GM19240 (cell line): Measurements from ENCODE around the gene CACNB3.

Source experiments
- DNase-seq: peaks from one replicate; pipeline ENCODE4 v3.0.0; 2011; ENCODE audit warnings: low spot score; ENCODE audit not compliant: insufficient read length

The CACNB3 gene

DNA sequence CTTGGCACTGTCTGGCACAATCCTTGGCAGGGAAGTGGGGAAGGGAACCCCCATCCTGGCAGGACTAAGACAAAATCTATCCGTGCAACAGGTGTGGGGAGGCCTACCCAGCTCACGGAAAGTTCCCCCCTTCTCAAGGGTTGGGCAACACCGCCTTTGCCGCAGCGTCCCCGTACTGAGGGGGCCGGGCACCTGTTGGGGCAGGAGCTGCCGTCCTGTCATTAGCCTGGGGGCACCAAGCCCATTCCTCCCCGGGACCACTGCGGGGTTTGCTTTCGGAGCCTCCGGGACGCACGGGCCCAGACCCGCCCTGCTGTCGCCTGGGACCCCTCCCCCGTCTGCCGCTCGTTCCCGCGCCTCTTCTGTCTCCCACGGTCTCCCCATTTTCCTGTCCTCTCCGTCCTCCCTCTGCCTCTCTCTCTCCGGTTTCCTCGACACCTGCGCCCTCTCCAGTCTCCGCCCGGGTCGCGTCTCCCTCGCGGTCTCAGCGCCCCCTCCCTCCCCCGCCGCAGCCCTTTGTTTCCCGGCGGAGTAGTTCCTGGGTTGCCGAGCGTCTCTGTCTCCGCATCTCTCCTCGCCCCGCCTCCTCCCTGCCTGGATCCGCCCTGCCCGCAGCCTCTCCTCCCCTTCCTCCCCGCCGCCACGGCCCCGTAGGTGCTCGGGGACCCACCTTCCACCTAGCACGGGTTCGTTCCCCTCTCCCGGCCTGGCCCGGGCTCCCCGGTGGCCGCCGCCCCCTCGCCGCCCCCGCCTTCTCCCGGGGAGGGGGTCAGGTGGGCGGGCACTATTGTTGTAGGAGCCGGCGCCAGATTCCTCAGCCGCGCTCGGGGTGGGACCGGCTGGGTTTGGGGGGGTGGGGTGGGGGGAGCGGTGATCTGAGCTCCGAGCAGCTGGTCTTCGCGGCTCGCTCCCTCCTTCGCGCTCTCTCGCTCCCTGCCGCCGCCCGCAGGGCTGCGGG is at the start of gene CACNB3:
CACNB3 (plus strand) TSS at position 624 of the 958 bp plus-strand sequence. CDS start 434 bp downstream, outside the sequence.
- no peak for DNase-seq

DNA sequence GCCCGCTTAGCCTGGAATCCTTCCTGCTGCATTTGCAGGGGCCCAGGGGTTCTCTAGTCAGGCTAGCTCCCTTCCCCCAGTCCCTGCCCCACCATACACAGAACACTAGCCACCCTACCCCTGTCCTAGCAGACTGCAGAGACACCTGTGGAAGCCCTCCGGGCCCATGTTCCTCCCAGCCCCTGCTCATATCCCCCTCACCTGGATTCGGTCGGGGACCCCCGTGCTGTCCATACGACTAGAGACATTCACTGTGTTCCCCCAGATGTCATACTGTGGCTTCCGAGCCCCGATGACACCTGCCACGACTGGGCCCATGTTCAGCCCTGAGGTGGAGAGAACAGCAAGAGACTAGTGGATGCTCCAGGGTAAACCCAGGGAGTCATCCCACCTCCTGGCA is 49.6 kb upstream of the CACNB3 start:
- DNase-seq, result no peak

DNA sequence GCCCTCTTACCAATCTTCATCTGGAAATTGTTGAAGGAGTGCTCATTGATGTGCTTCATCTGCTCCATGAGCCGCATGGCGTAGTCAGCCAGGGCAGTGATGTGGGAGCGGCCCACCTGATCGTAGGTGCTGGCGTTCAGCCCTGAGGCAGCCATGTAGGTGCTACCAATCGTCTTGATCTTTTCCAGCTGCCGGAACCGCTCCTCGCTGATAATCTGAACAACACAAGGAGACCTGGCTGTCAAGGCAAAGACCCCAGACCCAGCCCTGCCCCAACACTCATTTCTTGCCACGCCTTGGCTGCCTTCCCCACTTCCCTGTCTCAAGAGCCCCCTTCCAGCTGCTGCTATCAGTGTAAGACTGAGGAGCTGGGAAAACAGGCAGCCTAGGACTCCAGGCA is 47.5 kb upstream of the CACNB3 start:
- DNase-seq, result no peak

DNA sequence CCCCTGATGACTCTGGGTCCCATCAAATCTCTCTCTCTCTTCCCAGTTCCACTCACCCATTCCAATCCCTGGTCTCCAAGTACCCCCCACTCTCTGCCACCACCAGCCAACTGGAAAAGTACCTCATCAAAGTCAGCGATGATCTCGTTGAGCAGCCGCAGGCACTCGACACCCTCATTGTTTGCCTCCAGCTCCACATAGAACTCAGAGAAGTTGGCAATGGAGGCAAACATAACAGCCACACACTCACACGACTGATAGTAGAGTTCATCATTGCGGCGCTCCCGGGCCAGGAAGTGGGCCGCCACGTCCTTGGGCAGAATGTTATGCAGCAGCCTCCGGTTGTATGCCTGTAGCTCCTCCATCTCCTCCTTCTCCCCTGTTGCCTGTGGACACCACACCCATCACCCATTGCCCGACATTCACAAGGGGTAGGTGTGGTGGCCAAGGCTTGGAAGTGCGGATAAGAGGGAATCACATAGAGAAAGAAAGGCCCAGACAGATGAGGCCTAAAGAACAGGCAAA is 46.6 kb upstream of the CACNB3 start:
- DNase-seq, result no peak

DNA sequence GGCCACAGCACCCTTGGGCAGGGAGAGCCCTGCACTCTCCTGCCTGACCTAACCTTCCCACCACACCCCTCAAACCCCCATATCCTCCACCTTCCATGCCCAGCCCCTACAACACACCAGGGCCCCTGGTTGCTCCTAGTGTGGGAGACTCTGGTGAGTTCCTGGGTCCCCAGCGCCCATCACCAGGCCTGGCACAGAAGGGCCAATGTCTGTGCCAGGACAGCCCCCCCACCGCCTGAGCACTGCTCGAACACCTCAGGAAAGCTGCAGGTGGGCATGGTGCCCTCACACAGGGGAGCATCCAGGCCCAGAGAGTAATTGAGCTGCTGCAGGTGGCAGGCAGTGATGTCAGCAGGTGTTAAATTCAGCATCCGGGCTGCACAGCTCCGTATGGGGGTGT is 44.6 kb upstream of the CACNB3 start:
- DNase-seq, result no peak

DNA sequence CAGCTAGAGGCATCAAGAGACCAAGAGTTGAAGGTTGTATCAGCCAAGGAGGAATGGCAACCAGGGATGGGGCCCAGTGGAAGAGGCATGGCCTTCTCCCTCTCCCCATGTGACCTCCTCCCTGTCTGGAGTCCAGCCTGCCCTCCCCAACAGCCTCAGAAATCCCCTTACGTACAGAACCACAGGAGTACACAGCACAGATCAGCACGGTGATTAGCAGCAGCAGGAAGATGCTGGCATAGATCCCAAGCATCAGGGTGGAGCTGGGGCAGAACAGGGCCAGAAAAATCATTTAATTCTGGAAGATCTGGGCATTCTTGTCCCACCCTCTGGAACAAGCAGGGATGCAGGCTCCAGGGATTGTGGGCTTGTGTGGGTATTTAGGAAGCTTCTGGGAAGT is 43.8 kb upstream of the CACNB3 start:
- DNase-seq, result no peak

DNA sequence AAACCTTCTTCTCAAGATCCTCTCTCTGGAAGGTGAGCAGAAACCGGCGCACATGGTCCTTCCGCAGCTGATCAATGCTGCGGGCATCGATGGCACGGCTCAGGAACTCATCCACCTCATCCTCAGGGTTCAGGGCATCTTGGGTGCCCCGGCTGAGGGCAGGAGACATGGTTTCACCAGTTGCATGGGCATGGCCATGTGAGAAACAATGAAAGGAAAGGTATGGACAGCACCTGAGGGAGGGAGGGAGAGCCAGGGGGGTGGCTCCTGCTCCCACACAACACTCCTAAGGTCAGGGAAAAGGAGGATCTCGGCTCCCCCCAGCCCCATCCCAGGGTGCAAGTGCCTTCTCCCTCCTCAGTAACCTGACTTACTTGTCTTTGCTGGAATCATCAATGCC is 43.0 kb upstream of the CACNB3 start:
- no peak for DNase-seq

DNA sequence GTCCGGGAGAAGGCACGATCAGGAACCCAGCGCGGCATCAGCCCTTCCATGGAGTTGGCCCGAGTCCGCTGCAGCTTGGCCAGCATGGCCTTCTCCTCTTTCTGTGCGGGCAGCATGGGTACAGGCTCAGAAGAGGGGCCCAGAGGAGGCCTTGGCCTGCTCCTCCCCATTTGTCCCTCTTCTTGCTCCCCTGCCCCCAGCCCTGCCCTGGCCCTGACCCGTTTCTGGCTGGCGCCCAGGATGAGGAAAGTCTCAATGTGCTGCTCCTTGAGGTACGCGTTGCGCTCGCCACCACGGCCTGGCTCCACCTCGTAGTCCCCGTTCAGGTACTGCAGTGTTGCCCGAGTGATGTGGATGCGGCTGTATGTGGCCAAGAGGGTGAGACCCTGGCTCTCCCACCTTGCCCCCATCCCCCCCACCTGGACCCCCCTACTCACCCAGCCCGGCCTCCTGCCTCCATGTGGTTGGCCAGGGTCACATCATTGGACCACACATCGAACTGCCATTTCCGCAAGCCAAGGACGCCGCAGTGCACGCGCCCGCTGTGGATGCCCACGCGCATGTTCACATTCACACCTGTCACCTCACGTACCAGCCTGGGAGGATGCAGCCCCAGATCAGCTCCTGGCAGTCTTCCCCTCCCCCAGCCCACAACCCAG is 42.2 kb upstream of the CACNB3 start:
- no peak for DNase-seq

DNA sequence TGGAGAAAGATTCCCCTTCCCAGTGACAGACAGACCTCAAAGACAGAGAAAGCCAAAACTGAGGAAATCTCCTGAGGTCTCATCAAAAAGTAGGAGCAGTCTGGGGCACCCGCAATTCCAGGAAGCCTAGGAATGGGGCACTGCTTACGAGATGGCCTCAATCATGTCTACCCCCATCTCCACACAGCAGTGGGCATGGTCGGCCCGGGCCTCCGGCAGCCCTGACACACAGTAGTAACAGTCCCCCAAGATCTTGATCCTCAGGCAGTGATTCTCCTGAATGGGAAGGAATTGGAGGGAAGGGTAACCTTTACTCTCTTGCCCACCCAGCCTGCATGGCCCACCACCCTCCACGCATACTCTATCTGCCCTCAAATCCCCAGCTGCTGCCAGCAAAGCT is 41.3 kb upstream of the CACNB3 start:
- DNase-seq, result no peak

DNA sequence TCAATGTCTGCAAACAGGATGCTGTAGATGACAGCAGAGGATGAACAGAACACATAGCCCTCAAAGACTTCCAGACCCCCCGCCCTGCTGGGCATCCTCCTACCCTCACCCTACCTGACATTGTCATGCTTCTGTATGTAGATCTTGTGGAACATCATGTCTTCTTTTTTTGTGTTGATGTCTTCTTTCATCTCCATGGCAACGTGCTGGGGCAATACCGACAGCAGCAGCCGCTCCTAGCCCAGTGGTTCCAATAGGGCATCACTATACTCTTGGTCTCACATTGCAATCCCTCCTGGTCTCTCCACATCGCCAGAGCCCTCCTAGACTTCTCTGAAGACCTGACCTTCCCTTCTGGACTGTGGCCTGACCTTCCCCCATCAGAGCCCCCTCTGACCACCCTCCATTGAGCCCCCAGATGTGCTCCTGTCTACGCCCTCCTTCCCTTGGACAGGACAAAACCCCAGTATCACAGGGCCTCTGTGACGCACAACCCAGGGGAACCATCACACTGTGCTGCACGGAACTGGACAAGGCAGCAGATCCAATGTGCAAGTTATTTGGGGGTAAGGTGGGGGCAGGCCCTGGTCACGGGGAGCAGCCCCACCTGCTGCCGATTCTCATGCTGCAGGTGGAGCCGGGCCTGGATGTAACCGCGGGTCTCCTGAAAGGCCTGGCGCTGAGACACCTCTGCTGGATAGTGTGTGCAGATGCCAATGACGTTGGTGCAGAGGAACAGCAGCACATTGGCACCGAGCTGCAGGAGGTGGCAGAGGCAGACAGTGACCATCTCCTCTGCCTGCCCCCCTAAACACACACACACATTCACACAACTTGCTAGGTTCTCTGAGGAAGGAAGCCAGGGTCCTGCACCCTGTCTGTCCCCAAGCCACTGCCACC is 40.5 kb upstream of the CACNB3 start:
- DNase-seq, result no peak

DNA sequence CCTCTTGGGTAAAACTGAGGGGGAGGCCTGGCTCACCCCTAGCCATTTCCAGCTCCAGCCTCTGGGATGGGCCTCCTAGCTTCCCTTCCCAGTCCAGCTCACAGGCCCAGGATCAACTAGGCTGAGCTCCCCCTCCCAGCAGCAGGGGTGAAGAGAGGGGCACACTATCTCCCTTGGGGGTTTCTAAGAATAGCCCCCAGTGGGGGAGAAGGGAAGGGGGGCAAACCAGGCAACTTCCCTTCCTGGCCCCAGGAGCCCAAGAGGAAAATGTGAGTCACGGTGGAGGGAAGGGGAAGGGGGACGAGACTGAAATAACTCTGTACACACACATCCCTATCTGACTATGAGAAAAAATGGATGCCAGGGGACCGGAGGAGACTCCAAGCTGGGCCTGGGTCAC is 38.4 kb upstream of the CACNB3 start:
- DNase-seq, result no peak

DNA sequence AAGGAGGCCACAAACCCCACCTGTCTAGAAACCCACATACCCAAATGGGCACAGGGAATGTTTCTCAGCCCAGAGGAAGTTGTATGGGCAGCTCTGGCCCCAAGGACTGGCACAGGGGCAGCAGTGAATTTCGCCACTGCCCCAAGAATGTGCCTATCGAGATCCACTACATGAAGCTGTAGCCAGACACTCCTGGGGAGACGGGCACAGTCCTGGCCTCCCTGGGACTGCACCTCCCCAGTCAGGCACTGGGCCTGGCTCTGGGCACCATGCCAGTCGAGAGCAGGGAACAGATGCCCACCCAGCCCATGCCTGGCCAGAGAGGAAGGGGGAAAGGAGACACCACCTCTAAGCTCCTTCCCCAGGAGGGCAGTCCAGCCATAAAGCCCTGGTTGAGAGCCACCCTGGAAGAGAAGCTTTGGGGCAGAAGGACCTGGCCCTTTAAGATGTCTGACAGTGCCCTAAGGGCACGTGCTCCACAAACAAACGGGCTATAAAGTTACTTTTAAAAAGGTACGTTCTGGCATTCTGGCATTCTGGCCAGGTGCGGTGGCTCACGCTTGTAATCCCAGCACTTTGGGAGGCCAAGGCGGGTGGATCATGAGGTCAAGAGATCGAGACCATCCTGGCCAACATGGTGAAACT is 37.8 kb upstream of the CACNB3 start:
- no peak for DNase-seq

DNA sequence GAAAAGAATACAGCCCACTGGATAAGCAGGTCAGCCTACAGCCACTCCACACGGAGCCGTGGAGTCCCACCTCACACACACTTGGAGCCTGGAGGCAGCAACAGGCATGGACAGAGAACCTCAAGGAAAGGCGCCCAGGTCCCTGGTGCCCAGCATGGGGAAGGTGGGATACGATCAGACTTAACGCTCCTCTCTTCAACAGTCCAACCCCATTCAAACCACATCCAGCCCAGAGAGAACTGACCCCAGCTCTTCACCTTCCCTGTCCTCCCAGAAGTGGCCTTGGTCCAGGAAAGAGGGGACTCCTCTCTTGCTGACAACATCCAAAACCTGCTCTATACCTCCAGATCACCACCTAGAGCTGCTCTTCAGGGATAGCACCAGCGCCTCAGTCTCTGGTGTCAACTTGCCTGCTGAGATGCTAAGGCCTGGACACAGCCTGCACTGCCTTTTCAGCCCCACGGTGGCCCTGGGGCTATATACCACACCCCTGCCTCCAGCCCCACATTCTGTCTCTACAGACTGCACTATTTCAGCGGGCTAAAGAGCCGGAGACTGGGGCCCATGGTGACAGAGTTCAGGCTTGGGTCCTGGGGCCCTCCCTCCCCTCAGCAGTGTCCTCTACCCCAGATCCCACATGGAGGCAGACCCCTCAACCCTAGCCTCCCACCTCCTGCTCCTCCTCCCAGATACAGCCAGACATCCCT is 36.4 kb upstream of the CACNB3 start:
- DNase-seq, result no peak

DNA sequence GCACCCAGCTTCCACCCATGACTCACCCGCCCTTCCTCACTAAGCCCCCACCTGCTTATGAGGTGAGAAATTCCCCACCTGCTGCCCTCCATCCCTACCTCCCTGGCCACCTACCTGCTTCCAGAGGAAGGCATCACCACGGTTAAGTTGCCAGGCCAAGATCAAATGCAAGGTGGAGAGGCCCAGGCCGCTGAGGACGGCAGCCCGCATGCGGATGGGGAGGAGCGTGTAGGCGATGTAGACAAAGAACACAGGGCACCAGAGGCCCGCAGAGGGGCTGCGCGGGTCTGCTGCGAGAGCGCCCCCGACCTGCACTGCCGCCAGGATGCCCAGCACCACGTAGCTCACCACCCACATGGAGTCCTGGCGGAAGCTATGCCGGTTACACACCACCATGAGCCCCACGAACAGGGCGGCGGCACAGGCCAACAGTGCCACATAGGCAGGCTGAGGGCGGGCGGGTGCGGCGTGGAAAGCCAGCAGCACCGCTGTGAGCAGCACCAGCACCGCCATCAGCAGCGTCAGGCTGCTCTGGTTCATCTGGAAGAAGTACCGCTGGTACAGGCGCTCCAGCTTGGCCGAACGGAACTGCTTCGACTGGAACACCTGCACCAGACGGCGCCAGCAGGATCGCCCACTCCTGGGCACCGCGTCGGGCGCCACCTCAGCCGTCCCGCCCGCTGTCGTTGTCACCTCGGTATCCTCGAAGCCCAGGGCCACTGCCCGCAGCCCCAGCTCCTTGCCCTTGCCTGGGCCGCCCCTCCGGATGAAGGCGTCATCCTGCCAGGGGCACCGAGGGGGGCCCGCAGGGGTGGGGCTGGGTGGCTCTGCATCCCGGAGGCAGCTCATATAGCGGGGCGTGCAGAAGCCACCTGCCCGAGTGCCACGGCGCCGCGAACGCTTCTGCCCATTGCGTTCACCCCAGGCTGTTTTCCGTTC is 35.6 kb upstream of the CACNB3 start:
- no peak for DNase-seq

DNA sequence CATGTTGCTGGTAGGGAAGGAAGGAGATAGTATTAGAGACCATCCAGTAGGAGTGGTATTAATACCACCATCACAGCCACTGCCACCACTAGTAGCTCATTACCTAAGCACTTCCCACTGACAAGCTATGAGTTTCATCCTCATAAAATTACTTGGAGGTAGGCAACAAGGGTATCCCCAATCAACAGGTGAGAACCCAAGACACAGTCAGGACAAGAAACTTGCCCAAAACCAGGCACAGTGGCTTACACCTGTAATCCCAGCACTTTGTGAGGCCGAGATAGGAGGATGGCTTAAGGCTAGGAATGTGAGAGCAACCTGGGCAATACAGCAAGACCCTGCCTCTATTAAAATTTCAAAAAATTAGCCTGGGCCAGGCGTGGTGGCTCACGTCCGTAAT is 34.9 kb upstream of the CACNB3 start:
- no peak for DNase-seq

DNA sequence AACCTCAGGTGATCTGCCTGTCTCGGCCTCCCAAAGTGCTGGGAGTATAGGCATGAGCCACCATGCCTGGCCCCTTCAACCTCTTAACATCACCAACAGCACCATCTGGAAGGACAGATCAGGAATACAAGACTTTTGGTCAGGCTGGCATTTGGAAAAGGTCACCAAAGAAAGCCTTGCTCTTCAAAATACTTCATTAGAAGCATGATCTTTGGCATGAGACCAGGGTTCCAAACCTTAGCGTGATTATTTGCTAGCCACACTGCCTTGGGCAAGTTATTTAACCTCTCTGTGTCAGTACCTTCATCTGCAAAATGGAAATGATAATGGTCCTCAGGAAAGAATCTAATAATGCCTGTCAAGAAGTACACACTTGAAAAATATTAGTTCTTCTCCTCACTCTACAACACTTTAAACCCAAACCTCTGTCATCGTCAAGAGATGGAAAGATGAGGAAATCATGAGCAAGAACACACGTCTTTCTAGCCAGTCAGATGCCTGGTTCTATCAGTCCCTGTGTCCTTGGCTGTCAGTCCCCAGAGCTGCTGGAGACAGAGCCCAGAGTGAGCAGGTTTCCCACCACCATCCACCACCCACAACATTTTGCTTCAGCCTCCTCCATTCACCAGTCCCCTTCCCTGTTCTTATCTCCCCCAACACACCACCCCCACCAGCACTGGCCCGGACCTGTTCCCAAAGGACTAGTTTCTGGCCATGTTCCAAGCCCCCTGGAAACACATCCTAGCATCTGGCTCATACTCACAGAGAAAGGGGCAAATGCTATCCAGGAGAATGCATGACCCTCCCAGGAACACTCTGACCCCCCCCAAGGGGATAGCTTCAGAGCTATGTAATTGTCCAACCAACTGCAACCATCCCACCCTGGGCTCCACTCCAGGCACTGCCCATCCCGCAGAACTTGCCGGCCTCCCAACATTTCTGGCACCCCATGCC is 31.4 kb upstream of the CACNB3 start:
- no peak for DNase-seq

DNA sequence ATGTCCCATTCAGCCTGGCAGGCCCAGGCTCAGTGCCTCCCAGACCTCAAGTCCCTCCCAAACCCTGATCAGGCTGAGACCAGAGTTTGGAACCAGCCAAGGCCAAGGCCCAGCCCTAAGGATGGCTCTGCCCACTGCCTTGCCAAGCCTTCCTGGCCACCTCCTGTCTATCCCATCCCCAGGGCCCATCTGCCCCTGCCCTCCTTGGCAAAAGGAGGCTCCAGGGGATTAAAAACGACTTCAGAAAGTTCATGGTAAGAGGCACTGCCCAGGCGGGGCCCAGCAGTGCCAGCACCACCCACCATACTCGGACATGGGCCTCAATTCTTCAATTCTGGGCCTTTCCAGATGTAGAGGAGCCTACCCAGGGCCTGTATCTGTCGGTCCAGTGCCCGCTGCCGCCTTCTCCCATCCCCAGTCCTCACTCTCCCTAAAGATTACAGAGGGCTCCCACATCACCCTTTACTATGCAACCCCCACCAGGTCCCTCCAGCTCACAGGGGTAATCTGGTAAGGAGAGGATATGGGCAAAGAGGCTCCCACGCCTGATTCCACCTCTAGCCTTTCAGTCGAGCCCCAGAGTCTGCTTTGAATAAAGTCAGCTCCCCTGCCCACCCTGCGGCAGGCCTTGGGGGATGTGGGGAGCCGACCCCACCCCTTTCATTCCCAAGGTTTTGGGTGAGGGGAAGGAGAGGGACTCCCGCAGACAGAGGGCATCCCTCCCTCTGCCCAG is 30.3 kb upstream of the CACNB3 start:
- no peak for DNase-seq

DNA sequence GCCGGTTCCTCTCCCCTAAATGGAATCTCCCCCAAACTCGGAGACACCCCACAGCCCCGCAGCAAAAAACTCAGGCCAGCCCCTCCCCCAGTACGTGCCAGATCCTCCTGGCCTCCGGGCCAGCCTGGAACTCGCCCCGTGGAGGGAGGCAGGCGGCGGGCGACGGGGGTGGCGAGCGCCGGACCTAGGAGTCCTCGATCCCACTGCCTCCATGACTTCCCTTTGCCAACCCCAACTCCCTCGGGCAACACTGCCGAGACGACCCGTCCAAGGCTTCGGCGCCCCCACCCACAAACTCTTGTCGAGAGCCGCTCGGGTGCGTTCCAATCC is 29.8 kb upstream of the CACNB3 start:
- DNase-seq, result no peak
